ENCODE measurements around the gene ATG3.

DNA sequence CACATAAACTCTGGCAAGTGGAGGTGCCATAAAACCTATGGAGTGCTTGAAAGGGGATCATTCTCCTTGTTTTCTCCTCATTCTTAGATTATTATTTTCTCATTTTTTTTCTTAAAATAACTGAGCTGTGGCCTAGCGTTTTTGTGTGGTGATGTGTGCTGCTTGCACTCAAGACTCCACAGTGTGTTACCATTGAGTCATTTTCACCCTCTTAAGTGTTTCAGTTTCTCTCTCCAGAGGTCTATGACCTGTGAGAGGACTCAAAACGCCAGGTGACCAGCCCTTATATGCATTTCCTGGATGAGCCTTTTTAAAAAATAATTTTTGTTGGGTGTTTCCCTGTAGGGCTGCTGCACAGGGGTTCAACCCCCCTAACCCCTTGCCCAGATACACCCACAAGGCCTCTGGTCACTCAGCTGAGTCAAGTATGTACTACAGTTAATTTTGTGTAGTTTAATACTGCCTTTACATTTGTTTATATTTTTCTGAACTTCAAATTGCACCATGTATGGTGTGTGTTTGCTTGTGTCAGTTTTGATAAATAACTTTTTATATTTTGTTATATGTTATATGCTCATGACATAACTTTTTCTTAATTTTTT lies 47.1 kb downstream of the ATG3 start:
- TF ChIP-seq EZH2 (IDR thresholded peaks at IDR 0.05; ENCODE audit: borderline replicate concordance, low read depth, low read length, severe bottlenecking) (no peak), POLR2AphosphoS5 (IDR thresholded peaks at IDR 0.05; ENCODE audit: insufficient read depth, low read depth, low read length) (no peak), POLR2A (IDR thresholded peaks at IDR 0.05; ENCODE audit: low read depth, low read length) (no peak), FOS (IDR thresholded peaks at IDR 0.05; ENCODE audit: borderline replicate concordance, insufficient read depth, low read length) (no peak), GATA2 (IDR thresholded peaks at IDR 0.05; ENCODE audit: insufficient read depth, insufficient read length, low read depth, low read length) (no peak), MYC (IDR thresholded peaks at IDR 0.05; ENCODE audit: low read depth, low read length) (no peak), JUN (IDR thresholded peaks at IDR 0.05; ENCODE audit: borderline replicate concordance, insufficient read depth, insufficient read length, low read depth) (no peak)
- TF ChIP-seq, protein P1, sequence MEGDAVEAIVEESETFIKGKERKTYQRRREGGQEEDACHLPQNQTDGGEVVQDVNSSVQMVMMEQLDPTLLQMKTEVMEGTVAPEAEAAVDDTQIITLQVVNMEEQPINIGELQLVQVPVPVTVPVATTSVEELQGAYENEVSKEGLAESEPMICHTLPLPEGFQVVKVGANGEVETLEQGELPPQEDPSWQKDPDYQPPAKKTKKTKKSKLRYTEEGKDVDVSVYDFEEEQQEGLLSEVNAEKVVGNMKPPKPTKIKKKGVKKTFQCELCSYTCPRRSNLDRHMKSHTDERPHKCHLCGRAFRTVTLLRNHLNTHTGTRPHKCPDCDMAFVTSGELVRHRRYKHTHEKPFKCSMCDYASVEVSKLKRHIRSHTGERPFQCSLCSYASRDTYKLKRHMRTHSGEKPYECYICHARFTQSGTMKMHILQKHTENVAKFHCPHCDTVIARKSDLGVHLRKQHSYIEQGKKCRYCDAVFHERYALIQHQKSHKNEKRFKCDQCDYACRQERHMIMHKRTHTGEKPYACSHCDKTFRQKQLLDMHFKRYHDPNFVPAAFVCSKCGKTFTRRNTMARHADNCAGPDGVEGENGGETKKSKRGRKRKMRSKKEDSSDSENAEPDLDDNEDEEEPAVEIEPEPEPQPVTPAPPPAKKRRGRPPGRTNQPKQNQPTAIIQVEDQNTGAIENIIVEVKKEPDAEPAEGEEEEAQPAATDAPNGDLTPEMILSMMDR (IDR thresholded peaks at IDR 0.05; ENCODE audit: extremely low read depth in 1 of 2, insufficient read depth in 1 of 2, low read depth in 1 of 2, low read length in 2 of 2): no peak
- TF ChIP-seq, protein P2, sequence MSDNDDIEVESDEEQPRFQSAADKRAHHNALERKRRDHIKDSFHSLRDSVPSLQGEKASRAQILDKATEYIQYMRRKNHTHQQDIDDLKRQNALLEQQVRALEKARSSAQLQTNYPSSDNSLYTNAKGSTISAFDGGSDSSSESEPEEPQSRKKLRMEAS (IDR thresholded peaks at IDR 0.05; ENCODE audit: insufficient read depth, insufficient read length): no peak

All from endothelial cell of umbilical vein (primary cell).